GM18505 (cell line): ENCODE data around the gene CAMKMT.

Experiments
- ATAC-seq: cut with Tn5 transposase; IDR thresholded peaks from one replicate; pipeline ENCODE4 v1.9.1; 2021; ENCODE audit not compliant: unreplicated experiment
- POLR2A ChIP-seq: IDR thresholded peaks from 4 replicates; pipeline ENCODE4 v1.6.1; 2011; ENCODE audit warnings: borderline replicate concordance; ENCODE audit not compliant: insufficient read depth, insufficient read length; ENCODE audit errors: extremely low read depth

Gene CAMKMT

GRCh38 chr2:44522846-44523245 lies 161.1 kb downstream of the CAMKMT start:
- no peak for ATAC-seq

GRCh38 chr2:44524347-44524926 lies 162.7 kb downstream of the CAMKMT start:
- no peak for TF ChIP-seq POLR2A
- ATAC-seq, result no peak

More at GRCh38 chr2:44522846-44523245, 161.1 kb downstream of the CAMKMT start:
- no peak for TF ChIP-seq POLR2A

- ATAC-seq, result no peak
- TF ChIP-seq POLR2A, result no peak
Measured at GRCh38 chr2:44526352-44526751, 164.6 kb downstream of the CAMKMT start.

- no peak for ATAC-seq
- no peak for TF ChIP-seq POLR2A
Measured at GRCh38 chr2:44528595-44528994, 166.8 kb downstream of the CAMKMT start.

- TF ChIP-seq POLR2A, result no peak
- ATAC-seq, result no peak
Measured at GRCh38 chr2:44529448-44529847, 167.7 kb downstream of the CAMKMT start.

GRCh38 chr2:44531289-44531688 lies 169.5 kb downstream of the CAMKMT start:
- TF ChIP-seq POLR2A, result no peak
- no peak for ATAC-seq

- no peak for ATAC-seq
- TF ChIP-seq POLR2A, result no peak
Measured at GRCh38 chr2:44532031-44532430, 170.3 kb downstream of the CAMKMT start.

- no peak for TF ChIP-seq POLR2A
- ATAC-seq, result no peak
Measured at GRCh38 chr2:44533508-44533907, 171.8 kb downstream of the CAMKMT start.

GRCh38 chr2:44535376-44535775 lies 173.6 kb downstream of the CAMKMT start:
- no peak for ATAC-seq
- TF ChIP-seq POLR2A, result no peak

GRCh38 chr2:44537264-44537663 lies 175.5 kb downstream of the CAMKMT start:
- no peak for TF ChIP-seq POLR2A
- ATAC-seq, result no peak

- ATAC-seq, result no peak
Measured at GRCh38 chr2:44542520-44542919, 180.8 kb downstream of the CAMKMT start.

GRCh38 chr2:44543773-44544725 lies 182.3 kb downstream of the CAMKMT start:
- ATAC-seq, result no peak
- no peak for TF ChIP-seq POLR2A

More at GRCh38 chr2:44542520-44542919, 180.8 kb downstream of the CAMKMT start:
- no peak for TF ChIP-seq POLR2A

GRCh38 chr2:44545005-44545404 lies 183.3 kb downstream of the CAMKMT start:
- ATAC-seq, result no peak
- TF ChIP-seq POLR2A, result no peak
